Epithelial cell of prostate (primary cell): ENCODE data around the gene SLF2.

Source experiments
- DNase-seq: peaks from one replicate; pipeline ENCODE4 v3.0.0-alpha.2; 2011; ENCODE audit warnings: low read depth, low spot score
- H3K27ac ChIP-seq: fragments of 450-650 bp; 2 replicates; pipeline ENCODE4 v1.5.1; 2017; ENCODE audit warnings: mild to moderate bottlenecking

The SLF2 gene

DNA sequence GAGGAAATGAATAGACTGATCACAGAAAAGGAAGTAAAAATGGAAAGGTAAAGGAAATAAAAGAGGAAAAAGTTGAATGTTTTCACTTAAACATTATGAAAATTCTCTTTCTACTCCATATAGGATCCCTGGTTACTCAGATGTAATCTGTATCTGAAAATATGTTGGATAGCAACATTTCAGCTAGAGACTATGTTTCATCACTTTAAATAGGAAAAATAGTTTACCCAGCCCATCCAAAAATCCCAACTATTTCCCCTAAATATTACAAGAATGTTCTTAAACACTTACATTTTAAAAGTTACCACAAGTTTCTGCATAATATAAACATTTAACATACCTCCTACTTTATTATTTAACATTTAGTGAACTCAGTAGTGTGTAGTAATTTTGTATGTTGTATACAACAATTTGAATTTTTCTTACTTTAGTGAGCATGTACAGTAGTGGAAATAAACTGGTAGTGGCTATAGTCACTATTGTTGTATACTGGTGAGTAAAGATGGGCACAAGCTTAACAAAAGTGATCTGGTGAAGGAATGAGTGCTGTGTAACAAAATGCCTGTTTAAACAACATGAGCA is 27.1 kb downstream of the SLF2 start:
- DNase-seq, result no peak
- no peak overlapping the region for H3K27ac ChIP-seq

DNA sequence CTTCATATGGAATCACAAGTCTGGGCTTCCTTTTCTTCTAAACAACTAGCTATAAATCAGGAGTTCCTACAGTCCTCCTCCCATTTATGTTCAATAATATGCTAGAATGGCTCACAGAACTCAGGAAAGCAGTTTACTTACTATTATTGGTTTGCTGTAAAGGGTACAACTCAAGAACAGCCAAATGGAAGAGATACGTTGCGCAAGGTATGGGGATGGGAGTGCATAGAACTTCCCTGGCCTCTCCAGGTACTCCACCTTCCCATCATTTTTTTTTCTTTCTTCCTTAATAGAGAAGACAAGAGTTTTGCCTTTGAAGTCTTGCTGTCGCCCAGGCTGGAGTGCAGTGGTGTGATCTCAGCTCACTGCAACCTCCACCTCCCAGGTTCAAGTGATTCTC is 29.5 kb downstream of the SLF2 start:
- DNase-seq, result no peak
- no peak overlapping the region for H3K27ac ChIP-seq

DNA sequence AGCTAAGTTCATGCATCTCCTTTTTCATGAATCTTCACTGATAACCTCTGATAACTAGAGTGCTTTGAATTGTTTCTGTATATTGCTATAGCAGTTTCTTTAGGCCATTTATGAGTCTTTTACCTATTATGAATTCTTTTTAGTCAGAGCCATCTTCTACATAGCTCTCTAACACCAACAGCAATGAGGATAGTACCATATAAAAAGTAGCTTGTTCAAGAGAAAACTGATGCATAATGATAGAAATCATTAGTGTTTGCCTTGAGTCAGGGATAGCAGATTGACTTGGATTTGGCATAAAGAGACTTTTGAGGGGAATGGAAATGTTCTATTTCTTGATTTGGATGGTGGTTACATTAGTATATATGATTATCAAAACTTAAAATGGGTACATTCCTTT is 30.7 kb downstream of the SLF2 start:
- H3K27ac ChIP-seq, result no peak overlapping the region
- no peak for DNase-seq

GRCh38 chr10:100945754-100946153 is 33.0 kb downstream of the SLF2 start:
- DNase-seq, result no peak
- no peak overlapping the region for H3K27ac ChIP-seq

DNA sequence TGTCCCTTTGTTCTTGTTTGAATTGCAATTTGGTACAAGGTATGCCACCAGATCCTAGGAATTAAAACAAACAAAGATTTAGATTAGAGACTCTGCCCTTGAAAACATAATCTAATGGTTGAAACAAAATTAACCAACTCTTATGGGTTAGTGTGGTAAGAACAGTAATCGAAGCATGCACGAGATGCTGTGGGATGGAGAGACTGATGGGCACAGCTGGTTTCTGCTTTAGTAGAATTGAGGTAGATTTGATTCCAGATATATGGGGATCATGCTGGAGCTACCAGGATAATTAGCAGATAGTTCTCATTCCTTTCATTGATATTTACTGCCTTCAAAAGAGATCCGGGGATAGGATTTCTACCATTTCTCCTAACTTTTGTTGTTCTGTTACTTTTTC is 36.2 kb downstream of the SLF2 start:
- DNase-seq, result no peak
- H3K27ac ChIP-seq, result no peak overlapping the region

GRCh38 chr10:100960251-100960650 is 47.5 kb downstream of the SLF2 start:
- no peak overlapping the region for H3K27ac ChIP-seq
- DNase-seq, result no peak

- no peak for DNase-seq
- no peak overlapping the region for H3K27ac ChIP-seq
These were observed 49.8 kb downstream of the SLF2 start for GRCh38 chr10:100962351-100963080.

DNA sequence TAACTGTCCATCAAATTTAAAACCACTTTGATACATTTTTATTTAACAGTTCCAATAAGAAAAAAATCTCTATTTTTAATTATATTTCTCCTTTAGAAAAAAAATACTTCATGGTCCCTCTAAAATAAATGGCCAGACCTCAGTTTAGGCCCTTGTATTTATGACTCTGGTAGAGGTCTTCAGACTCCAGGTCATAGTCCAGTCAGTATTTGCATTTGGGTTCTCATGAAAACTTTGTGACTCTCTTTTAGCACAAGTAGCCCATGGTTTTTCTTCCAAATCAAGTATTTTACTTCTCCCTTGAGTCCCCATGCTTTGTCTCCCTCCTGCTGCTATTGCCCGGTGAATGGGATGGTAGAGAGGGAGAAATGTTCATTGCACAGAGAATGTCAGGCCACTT is 51.1 kb downstream of the SLF2 start:
- H3K27ac ChIP-seq, result no peak overlapping the region
- no peak for DNase-seq

DNA sequence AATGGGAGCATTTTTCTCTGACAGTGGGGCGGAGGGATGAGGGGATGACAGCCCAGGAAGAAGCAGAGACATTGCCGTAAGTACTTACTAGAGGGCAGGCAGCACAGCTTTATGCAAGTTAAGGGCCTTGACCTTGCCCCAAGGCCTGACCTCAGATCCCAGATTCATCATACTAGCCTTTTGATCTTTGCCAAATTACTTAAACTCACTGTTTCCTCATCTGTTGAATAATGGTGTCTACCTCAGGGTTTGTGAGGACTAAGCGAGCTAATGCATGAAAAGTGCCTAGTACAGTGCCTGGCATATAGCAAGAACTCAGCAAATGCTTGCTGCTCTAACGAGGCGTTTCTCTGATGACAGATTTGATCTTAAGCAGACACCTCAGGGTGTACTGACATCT is 53.1 kb downstream of the SLF2 start:
- no peak for DNase-seq
- no peak overlapping the region for H3K27ac ChIP-seq

GRCh38 chr10:100966887-100967286 is 54.1 kb downstream of the SLF2 start:
- no peak for DNase-seq
- H3K27ac ChIP-seq, result no peak overlapping the region

DNA sequence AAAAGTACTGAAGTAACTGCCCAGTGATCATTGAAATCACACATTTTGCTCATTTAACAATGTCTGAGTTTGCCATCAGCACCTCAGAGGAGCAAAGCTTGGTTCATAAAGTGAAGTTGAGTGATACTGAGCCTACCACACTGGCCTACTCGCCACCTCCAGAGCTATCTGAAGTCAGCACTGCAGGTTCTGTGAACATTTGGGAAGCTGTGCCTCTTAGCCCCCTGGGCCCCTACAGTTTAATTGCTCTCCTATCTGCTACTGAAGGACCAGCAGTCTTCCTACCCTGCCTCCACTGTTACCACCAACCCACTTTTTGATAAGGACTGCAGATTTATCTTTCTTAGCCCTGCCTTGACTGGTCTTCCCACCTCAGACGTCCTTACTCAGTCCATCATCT is 54.6 kb downstream of the SLF2 start:
- no peak overlapping the region for H3K27ac ChIP-seq
- DNase-seq, result no peak

DNA sequence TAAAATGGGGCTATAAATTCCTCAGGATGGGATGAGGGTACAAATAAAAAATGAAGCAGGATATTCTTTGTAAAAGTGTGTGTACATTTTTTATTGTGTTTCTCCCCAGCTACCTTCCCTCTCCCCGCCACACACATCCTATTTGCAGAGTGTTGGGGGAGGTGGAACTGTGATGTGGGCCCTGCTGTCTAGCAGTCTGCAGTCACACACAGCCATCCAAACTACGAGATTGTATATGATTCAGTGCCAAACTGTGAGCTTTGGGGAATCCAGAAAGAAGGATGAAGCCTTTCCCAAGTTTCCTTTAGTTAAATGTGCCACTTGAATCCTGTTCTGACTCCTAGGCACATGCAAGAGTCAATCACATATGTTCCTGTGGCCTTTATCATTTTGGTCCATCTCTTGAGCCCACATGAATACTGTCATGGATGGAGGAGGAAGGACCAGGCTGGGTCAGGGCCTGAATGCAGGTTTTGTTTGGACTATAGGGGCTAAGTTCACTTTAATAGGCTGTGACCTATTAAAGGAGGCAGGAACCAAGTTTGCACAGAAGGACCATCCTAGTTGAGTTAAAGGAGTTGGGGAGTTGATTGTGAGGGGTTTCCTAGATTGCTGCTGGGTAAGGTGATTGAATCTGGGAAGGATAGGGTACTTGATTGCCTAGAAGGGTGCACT is 55.4 kb downstream of the SLF2 start:
- no peak for DNase-seq
- no peak overlapping the region for H3K27ac ChIP-seq

DNA sequence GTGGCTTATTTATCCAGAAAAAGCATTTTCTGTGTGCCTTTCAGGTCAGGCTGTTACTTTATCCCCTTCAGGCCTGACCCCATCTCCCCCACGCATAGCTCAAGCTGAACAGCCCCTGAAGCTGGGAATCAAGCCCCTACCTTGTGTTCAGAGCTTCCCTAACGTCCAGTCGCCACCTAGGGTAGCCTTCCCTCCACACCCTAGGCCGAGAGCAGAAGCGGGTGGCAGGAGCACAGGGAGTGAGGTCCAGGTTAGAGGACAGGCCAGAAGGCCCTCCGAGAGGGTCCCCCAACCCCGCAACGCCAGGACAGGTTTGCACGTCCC is 56.1 kb downstream of the SLF2 start:
- no peak overlapping the region for H3K27ac ChIP-seq
- no peak for DNase-seq

- DNase-seq, result no peak
- no peak within 1 kb of the TSS for H3K27ac ChIP-seq
These were observed 56.7 kb downstream of the SLF2 start, which contains the start of gene SEMA4G for GRCh38 chr10:100969187-100970075. TSS of gene SEMA4G (plus strand) at chr10:100969504. CDS start at chr10:100972913, 3,409 bp downstream.

GRCh38 chr10:100970076-100970913 is 57.5 kb downstream of the SLF2 start:
- DNase-seq, result no peak

GRCh38 chr10:100970914-100971811 is 58.4 kb downstream of the SLF2 start:
- no peak overlapping the region for H3K27ac ChIP-seq
- no peak for DNase-seq

More at GRCh38 chr10:100970076-100970913, 57.5 kb downstream of the SLF2 start:
- H3K27ac ChIP-seq, result no peak overlapping the region

DNA sequence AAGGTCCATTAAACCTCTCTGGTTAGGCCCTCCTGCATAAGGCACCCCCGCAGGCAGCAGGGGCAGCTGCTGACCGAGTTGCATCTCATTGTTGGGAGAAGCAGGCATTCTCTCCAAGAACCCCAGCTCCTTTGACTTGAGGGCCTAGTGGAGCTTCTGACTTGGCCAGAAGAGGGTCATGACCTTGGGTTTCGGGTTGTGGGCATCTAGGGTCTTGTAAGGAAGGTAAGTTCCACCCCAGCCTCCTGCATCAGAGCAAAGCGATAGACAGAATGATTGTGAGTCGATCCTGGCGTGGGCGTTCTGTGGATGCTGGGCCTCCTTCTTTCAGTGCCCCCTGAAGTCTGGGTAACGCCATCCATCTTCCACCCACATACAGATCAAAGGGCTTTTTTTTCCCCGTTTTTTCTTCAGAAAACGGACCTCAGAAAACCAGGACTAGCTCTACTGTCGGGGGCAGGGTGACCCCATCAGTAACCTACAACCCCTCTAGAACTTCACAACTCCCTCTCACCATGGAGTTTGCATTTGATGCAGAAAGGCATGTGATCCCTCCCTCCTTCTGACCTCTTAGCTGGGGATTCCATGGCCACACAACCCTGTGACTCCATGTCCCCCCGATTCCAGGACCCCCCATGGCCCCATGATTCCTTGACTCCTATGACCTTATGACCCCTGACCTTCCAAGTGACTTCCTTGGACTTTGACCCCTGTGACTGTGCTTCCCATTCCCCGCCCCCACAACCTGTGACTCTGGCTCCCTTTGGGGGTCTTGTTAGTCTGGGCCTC is 59.5 kb downstream of the SLF2 start:
- no peak for DNase-seq
- H3K27ac ChIP-seq, result no peak overlapping the region

- H3K27ac ChIP-seq, result no peak overlapping the region
- DNase-seq, result no peak
These were observed 60.3 kb downstream of the SLF2 start for GRCh38 chr10:100972904-100973535.
